Suprapubic skin (tissue), 4 donors: ENCODE measurements around the gene RNU6-8.

Experiments used
- CTCF ChIP-seq, 2 donors: fragments of 200-600 bp in 1 of 2; fragments of 450-650 bp in 1 of 2; sonication (generic) in 1 of 2; IDR thresholded peaks; one replicate each; pipeline ENCODE4 v1.5.1; 2016 to 2019; ENCODE audit warnings: antibody characterized with exemption in 2 of 2, mild to moderate bottlenecking in 1 of 2, moderate library complexity in 1 of 2
- POLR2A ChIP-seq, 2 donors: fragments of 450-650 bp; IDR thresholded peaks; one replicate each; pipeline ENCODE4 v1.6.1; 2017; ENCODE audit warnings: antibody characterized with exemption in 2 of 2, mild to moderate bottlenecking in 2 of 2, moderate library complexity in 2 of 2
- POLR2AphosphoS5 ChIP-seq, 3 donors: sonication (generic); formaldehyde crosslinking; IDR thresholded peaks; one replicate each; pipeline ENCODE4 v1.6.1; 2017; ENCODE audit warnings: antibody characterized with exemption in 3 of 3

GRCh38 chr14:32206552-32206951 lies 3.5 kb upstream of the RNU6-8 start:
- TF ChIP-seq POLR2A (IDR thresholded peaks at IDR 0.05) (no peak), CTCF (IDR thresholded peaks at IDR 0.05) (no peak), POLR2AphosphoS5 (IDR thresholded peaks at IDR 0.05) (no peak)
